ENCODE measurements around the gene MYRFL.
"Not testable (repeated sequence)": the region's sequence is repeated elsewhere in the genome, so short reads cannot be mapped to it uniquely, and the experiment has no call there.

MYRFL gene

DNA sequence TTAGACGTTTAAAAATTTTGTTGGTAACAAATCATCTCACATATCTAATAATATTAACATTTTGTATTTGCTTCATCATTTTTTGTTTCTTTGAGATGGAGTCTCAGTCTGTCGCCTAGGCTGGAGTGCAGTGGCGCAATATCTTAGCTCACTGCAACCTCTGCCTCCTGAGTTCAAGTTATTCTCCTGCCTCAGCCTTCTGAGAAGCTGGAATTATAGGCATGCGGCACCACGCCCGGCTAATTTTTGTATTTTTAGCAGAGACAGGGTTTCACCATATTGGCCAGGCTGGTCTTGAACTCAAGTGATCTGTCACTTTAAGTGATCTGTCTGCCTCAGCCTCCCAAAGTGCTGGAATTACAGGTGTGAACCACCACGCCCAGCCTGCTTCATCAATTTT lies 169.1 kb downstream of the MYRFL start:
- not testable (repeated sequence) for DNase-seq

DNA sequence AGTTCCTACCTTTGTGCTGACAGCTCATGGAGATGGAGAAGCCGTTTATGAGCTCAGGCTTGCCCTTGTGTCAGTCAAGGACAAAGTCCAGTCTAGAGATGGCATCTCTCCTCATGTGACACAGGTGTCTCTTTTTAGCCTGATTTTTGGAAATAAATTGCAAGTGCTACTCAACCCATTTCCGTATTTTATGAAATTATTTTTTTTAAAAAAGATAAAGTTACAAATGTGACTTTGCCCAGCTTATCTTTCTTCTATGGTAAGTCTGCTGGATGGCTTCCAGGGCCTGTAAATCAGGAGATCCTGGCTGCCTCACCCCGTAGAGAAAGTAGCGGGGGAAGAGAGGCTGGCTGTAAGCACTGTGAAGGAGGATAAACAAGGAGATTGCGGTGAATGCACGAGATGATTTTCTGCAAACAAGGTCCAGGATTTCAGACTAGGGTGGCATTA lies 169.7 kb downstream of the MYRFL start:
- DNase-seq, result peak; percentile 81

DNA sequence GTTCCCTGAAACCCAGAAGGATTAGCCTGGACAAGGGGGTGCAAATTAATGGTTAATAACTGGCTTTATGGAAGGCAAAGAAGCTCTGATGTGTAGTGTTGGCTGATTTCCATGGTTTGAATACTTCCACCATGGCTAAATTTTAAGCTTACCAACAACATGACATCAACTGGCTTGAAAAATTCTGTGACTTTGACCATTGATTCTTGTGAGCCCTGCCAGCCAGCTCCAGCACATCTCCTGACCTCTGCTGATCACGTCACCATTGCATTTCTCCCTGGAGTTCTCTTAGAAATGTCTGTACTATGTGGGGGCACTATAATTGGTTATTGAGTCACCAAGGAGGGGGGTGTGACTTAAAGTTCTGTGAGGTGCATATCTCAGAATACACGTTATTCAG lies 171.2 kb downstream of the MYRFL start:
- no peak for DNase-seq

DNA sequence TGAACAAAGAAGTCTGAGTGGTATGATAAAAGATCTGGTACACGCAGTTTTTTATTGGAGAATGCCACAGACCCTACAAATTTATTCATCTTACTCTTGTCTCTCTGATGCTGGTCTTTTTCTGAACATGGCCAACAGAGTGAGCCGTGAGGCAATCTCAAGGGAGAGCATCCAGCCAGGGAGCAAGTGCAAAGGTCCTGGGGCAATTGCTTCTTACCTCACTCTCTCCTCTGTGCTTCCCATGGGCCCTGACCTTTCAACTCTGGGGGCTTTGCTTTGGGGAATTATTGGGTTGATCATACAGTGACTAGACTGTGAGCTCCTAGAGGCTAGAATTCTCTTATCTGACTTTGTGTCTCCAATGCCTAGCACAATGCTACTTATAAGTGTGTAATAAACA lies 171.7 kb downstream of the MYRFL start:
- no peak for DNase-seq

DNA sequence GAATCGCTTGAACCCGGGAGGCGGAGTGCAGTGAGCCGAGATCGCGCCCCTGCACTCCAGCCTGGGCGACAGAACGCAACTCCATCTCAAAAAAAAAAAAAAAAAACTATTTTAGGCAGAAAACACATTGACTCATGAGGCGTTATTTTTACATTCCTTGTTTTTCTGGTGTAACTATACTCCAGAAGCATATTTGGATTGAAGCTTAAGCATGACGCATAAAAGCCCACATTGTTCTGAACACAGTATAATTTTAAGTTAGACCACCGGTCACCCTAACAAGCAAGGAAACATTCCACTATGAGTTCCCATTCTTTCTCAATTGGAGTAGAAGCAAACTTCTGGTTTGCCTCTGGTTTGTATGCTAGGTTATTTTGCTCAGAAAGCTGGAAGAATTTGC lies 173.0 kb downstream of the MYRFL start:
- no peak for DNase-seq

DNA sequence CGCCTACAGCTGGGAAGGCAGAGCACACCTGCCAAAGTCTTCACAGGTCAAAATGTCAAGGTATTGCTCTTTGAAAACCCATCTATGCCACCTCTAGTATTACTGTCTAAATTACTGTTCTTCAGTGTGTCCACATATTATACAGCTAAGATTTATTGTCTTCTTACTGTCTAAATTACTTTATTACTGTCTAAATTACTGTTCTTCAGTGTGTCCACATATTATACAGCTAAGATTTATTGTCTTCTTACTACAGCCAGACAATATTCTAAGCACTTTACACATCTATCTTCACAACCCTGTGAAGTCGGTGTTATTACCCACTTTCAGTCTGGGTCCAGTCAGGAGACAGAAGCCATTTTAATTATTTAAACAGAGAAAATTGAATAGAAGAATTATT lies 173.9 kb downstream of the MYRFL start:
- no peak for DNase-seq

DNA sequence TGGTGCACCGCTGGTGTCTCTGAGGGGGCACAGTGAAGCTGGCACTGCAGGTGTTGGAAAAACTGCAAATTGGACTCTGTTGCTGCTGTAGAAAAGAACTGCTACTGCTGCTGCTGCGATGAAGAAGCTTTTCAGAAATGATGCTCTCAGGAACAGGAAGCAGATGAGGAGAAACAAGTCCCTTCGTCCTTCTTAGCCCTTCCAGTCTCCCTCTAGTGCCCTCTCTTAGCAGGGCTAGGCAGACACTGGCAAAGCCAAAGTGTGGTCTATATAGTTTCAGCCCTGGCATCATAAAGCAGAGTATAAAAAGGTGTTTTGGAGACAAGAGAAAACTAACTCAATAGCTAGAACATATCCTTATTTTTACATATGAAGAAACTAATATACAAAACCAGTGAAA lies 174.5 kb downstream of the MYRFL start:
- DNase-seq, result no peak

DNA sequence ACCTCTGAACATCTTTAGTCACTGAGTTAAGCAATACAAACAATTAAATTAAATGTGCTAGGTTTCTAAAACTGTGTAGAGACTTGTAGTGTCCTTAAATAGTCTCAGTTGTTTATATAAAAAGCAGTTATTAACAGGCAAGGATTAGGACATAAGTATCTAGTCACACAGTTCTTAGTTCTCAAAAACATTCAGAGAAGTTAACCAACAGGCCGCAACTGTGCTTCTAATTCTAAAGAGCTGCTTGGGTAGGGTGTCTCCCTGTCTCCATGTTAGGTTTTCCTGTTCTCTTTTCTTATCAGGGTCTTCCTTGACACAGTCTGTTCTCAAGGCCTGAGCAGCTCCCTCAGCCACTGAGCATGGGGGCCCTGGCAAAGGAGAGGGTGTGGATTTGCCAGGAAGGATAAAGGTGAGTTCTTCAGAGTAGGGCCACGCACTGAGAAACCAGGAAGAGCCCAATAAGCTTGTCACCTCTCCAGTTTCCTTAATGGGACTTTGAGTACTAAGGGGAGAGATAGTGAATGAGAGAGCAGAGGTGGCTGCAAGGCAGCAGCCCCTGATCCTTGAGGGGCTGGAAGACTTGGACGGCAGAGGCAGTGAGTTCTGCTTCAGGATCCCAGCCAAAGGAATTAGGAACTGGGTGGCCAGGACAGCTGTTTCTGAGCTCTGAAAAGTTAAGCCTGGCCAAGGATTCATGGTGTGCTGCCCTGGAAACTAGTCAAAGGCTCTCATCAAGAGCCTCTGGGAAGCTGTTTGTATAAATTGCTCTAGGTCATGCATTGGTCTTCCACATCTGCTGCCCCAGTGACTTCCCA lies 177.3 kb downstream of the MYRFL start:
- DNase-seq, result no peak

DNA sequence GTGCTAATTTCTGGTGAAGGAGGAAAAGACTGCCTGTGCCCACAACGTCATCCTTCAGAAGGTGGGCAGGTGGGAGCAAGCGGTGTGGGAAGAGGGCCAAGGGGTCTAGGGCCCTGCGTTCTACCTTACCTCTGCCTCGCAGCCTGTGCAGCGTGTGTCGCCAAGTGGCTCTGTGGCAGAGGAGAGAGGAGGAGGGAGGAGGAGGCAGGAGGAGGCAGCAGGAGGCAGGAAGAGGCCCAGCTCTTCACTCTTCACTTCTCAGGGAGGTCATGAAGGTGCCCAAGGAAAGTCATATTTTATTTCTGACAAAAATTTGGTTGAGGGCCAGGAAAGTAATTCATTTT lies 177.9 kb downstream of the MYRFL start:
- no peak for DNase-seq

DNA sequence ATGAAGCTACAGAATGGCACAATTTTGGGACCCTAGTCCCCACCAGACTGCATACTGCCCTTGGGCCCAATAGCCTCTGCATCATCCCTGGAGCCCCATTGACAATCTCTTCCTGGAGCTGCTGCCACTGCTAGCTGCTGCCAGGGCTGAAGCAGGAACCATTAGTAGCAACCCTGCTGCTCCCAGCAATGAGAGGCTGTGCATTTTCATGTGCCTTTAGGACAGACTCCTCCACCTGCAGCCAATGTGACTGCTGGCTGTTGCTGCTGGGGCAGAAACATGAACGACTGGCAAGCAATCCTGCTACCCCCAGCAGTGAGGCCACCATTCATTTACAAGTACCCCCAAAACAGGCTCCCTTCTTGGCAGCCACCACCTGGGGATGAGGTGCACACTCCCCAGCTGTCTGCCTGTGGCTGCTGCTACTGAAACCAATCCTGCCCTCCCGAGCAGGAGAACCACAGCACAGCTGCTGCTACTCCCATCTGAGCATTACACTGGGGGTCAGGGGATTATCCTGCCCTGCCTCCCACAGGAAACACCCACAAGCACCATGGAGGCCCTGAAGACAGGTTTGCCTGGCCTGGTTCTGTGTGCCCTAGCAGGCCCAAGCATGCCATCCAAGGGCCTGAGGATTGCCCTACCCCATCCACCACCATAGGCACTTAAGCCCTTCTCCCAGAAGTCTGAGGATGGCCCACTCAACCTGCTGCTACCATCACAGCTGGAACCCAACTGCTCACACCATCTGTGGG lies 181.0 kb downstream of the MYRFL start:
- DNase-seq, result no peak

DNA sequence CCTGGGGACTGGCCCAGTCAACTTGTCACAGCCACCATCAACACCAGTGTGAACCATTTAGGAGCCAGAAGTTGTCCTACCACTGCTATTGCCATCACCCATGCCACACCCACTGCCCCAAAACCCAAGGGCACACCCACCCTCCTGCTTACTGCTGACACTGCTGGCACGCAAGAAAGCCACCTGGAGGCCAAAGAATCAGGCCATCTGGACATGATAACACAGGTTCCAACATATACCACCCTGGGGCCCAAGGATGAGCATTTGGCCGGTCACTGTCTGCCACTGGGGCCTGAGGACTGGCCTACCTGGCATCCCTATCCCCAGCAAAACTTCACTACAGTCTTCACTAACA lies 181.6 kb downstream of the MYRFL start:
- no peak for DNase-seq

DNA sequence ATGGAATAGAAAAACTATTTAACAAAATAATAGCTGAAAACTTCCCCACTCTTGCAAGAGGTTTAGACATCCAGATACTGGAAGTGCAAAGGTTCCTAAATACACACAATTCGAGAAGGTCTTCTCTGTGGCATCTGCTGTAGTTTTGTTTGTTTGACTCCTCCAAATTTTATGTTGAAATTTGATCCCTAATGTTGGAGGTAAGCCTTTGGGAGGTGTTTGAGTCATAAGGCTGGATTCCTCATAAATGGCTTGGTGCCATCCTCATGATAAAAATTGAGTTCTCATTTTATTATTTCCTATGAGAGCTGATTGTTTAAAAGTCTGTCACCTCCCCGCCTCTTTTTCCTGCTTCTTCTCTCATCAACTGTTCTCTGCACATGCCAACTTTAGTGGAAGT lies 182.7 kb downstream of the MYRFL start:
- DNase-seq, result no peak
